IMR-90 (cell line): ENCODE measurements around the gene NME7. TPM values are rescaled to one million over a fixed set of nuclear protein-coding genes. Genes with fewer than 3 reads are reported as not detected.

ENCODE experiments used
- ATAC-seq: fragments of 200-7000 bp; cut with Tn5 transposase; 2 replicates; pipeline ENCODE4 v1.9.1; 2020; ENCODE audit warnings: low read depth, mild to moderate bottlenecking, moderate library complexity
- BruUV-seq: library from RNA; stranded (reverse); fragments of 400-500 nt; replicated peaks from 2 replicates; lab custom pipeline; 2021; lab: Mats Ljungman, UMichigan
- CTCF ChIA-PET: fragments of 300-600 bp; formaldehyde crosslinking; extraction: SDS; loops from one replicate; lab custom pipeline; 2021; ENCODE audit warnings: antibody characterized with exemption; lab: Yijun Ruan, JAX
- POLR2A ChIA-PET: fragments of 300-600 bp; sonication (Branson Sonifier 250); formaldehyde crosslinking; loops from one replicate; lab custom pipeline; 2022; ENCODE audit warnings: antibody characterized with exemption; ENCODE audit not compliant: unreplicated experiment; lab: Charles Lee
- DNase-seq: peaks from one replicate; pipeline ENCODE4 v3.0.0; 2013
- H2AFZ ChIP-seq: replicated peaks from 2 replicates; pipeline ENCODE3; 2013; ENCODE audit warnings: low read length, mild to moderate bottlenecking; ENCODE audit not compliant: poor library complexity
- H2AK5ac ChIP-seq: 2 replicates; pipeline ENCODE4 v1.6.1; 2013; ENCODE audit warnings: low read depth, low read length, inconsistent platforms
- H2AK9ac ChIP-seq: replicated peaks from 2 replicates; pipeline ENCODE3; 2013; ENCODE audit warnings: mild to moderate bottlenecking, low read depth, low read length, moderate library complexity; ENCODE audit not compliant: poor library complexity
- H2BK120ac ChIP-seq: 2 replicates; pipeline ENCODE4 v1.6.1; 2013; ENCODE audit warnings: low read depth, low read length, inconsistent platforms
- H2BK15ac ChIP-seq: 3 replicates; pipeline ENCODE4 v1.6.1; 2013; ENCODE audit warnings: low read depth, low read length, inconsistent platforms
- H2BK20ac ChIP-seq: 2 replicates; pipeline ENCODE4 v1.6.1; 2013; ENCODE audit warnings: low read depth, mild to moderate bottlenecking, inconsistent platforms, low read length, moderate library complexity
- H2BK5ac ChIP-seq: 2 replicates; pipeline ENCODE4 v1.6.1; 2013; ENCODE audit warnings: mild to moderate bottlenecking, low read depth, low read length, inconsistent platforms; ENCODE audit not compliant: poor library complexity, severe bottlenecking
- H3K14ac ChIP-seq: replicated peaks from 2 replicates; pipeline ENCODE4 v1.6.1; 2013; ENCODE audit warnings: low read depth, low read length, inconsistent platforms
- H3K18ac ChIP-seq: 2 replicates; pipeline ENCODE4 v1.6.1; 2013; ENCODE audit warnings: low read depth, low read length, control low read depth
- H3K23ac ChIP-seq: 2 replicates; pipeline ENCODE4 v1.6.1; 2013; ENCODE audit warnings: low read depth, low read length, inconsistent platforms
- H3K27ac ChIP-seq: 2 replicates; pipeline ENCODE4 v1.5.1; 2013; ENCODE audit warnings: mild to moderate bottlenecking, control low read depth, low read length; ENCODE audit not compliant: insufficient read depth
- H3K27me3 ChIP-seq: 2 replicates; pipeline ENCODE4 v1.6.1; 2013; ENCODE audit warnings: low read length; ENCODE audit not compliant: control insufficient read depth, insufficient read depth
- H3K36me3 ChIP-seq: 2 replicates; pipeline ENCODE4 v1.6.1; 2013; ENCODE audit warnings: low read length, mixed read lengths; ENCODE audit not compliant: control insufficient read depth, insufficient read depth
- H3K4ac ChIP-seq: 2 replicates; pipeline ENCODE4 v1.6.1; 2013; ENCODE audit warnings: low read depth, low read length, inconsistent platforms
- H3K4me1 ChIP-seq: 2 replicates; pipeline ENCODE4 v1.6.1; 2013; ENCODE audit warnings: low read length, mixed read lengths; ENCODE audit not compliant: control insufficient read depth, insufficient read depth
- H3K4me2 ChIP-seq: 2 replicates; pipeline ENCODE4 v1.6.1; 2013; ENCODE audit warnings: low read depth, mild to moderate bottlenecking, control low read depth, low read length, moderate library complexity
- H3K4me3 ChIP-seq: 2 replicates; pipeline ENCODE4 v1.5.1; 2013; ENCODE audit warnings: low read depth, mild to moderate bottlenecking, control low read depth, low read length, moderate library complexity; ENCODE audit not compliant: insufficient read depth
- H3K56ac ChIP-seq: 2 replicates; pipeline ENCODE4 v1.6.1; 2013; ENCODE audit warnings: low read length, inconsistent platforms; ENCODE audit not compliant: insufficient read depth; ENCODE audit errors: extremely low read depth
- H3K79me1 ChIP-seq, 2 experiments: 2 replicates each; pipeline ENCODE4 v1.6.1; 2013; ENCODE audit warnings: low read length in 2 of 2, inconsistent platforms in 1 of 2, low read depth in 1 of 2
- H3K9ac ChIP-seq: 2 replicates; pipeline ENCODE4 v1.6.1; 2013; ENCODE audit warnings: low read depth, low read length, control low read depth
- H3K9me1 ChIP-seq: 2 replicates; pipeline ENCODE4 v1.6.1; 2013; ENCODE audit warnings: low read length, inconsistent platforms; ENCODE audit not compliant: insufficient read depth
- H3K9me3 ChIP-seq: 2 replicates; pipeline ENCODE4 v1.6.1; 2013; ENCODE audit warnings: low read length; ENCODE audit not compliant: control insufficient read depth, insufficient read depth
- H4K20me1 ChIP-seq: 2 replicates; pipeline ENCODE4 v1.6.1; 2013; ENCODE audit warnings: low read length, inconsistent platforms; ENCODE audit not compliant: insufficient read depth
- H4K5ac ChIP-seq: 2 replicates; pipeline ENCODE4 v1.6.1; 2013; ENCODE audit warnings: mild to moderate bottlenecking, low read depth, low read length, control low read depth
- H4K8ac ChIP-seq, 2 experiments: 2 replicates each; pipeline ENCODE4 v1.6.1; 2013; ENCODE audit warnings: low read depth in 2 of 2, low read length in 2 of 2, control low read depth in 1 of 2, inconsistent platforms in 1 of 2
- H4K91ac ChIP-seq: 2 replicates; pipeline ENCODE4 v1.6.1; 2013; ENCODE audit warnings: low read depth, low read length, inconsistent platforms; ENCODE audit not compliant: insufficient read depth
- BHLHE40 ChIP-seq: fragments of 150-350 bp; IDR thresholded peaks from 2 replicates; pipeline ENCODE4 v1.6.1; 2016; ENCODE audit warnings: mild to moderate bottlenecking, low read depth, low read length
- CHD1 ChIP-seq: IDR thresholded peaks from 2 replicates; pipeline ENCODE4 v1.6.1; 2012; ENCODE audit warnings: low read depth, low read length, improper control_type of control experiment
- MAFK ChIP-seq: IDR thresholded peaks from 2 replicates; pipeline ENCODE4 v1.6.1; 2012; ENCODE audit warnings: low read depth, low read length, improper control_type of control experiment
- POLR2A ChIP-seq: IDR thresholded peaks from 2 replicates; pipeline ENCODE4 v1.6.1; 2012; ENCODE audit warnings: mild to moderate bottlenecking, low read depth, low read length
- RCOR1 ChIP-seq: IDR thresholded peaks from 2 replicates; pipeline ENCODE4 v1.6.1; 2012; ENCODE audit warnings: mild to moderate bottlenecking, low read length, improper control_type of control experiment; ENCODE audit not compliant: insufficient replicate concordance
- RFX5 ChIP-seq: IDR thresholded peaks from 2 replicates; pipeline ENCODE4 v1.8.0; 2012; ENCODE audit warnings: low read depth, mild to moderate bottlenecking, low read length, moderate library complexity
- WGBS, 2 experiments: methylation state at CpG; one replicate each; pipeline versions ENCODE4 v1.1.5 to v1.1.7; 2013; ENCODE audit warnings: missing lambda C conversion rate in 2 of 2; ENCODE audit not compliant: insufficient read length in 1 of 2; ENCODE audit errors: extremely low coverage in 2 of 2; 5-methylcytosine and 5-hydroxymethylcytosine counted together
- dilution Hi-C: fragments of 300-500 bp; cut with HindIII; formaldehyde crosslinking; loops from one replicate; pipeline ENCODE4 v1.14.3; 2018; ENCODE audit warnings: low sequenced_read_pairs; ENCODE audit not compliant: unreplicated experiment
- in situ Hi-C: fragments of 300-500 bp; cut with MboI; formaldehyde crosslinking; loops from 3 replicates; pipeline ENCODE4 v1.14.3; 2019; ENCODE audit warnings: low sequenced_read_pairs, inconsistent platforms, mixed read lengths
- intact Hi-C: fragments of 100-400 bp; cut with micrococcal nuclease; formaldehyde crosslinking; loops from 2 replicates; pipeline ENCODE4 v1.10.0; 2022
- polyA plus RNA-seq, 3 experiments: library from polyadenylated mRNA; depleted of rRNA; stranded (reverse); fragments of >200 nt; gene quantifications; 2 replicates each; pipeline ENCODE4 v1.2.3, GENCODE V29; 2012; ENCODE audit warnings: low replicate concordance in 1 of 3
- total RNA-seq: library from RNA; depleted of rRNA; stranded (reverse); fragments of >200 nt; gene quantifications from 2 replicates; pipeline ENCODE4 v1.2.3, GENCODE V29; 2012
- TF ChIP-seq, protein P1 (sequence below): conservative IDR thresholded peaks from 2 replicates; pipeline ENCODE4 v1.5.1; 2012; ENCODE audit warnings: mild to moderate bottlenecking, low read depth, low read length, improper control_type of control experiment

The NME7 gene
- total and polyA plus RNA-seq, 2 of the 4 experiments (the other 2 are of a cell fraction) = 18.3 to 22.4 TPM

DNA sequence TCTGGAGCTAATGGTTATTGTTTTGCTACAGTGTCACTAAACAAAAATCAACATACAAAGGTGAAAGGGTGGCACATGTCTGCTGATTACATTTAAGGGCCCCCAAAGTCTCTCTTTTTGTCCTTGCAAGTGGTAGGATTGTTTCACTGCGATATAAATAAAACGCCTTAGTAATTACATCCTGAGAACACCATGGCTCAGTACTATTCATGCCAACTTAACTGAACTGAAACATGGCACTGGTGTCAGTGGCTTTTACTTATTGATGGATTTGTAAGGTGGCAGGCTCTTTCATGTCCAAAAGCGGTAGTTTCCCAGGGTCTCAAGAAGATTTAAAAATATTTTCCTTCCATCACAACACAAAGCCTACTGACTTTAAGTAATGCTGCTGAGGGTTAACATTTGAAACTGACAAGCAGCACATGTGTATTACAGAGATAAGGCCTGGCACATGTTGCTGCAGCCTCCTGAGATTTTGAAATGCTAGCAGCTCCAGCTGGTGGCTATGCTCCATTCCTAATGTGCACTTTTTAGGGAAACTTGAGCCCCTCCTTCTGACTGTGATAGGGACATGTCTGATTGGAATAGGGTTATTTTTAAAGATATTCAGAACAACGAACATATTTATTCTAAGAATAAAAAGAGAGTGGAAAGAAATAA, 174.3 kb downstream of the NME7 start:
- H3K9me1 ChIP-seq = no peaks in the 10 kb centered on the region
- in situ Hi-C loops = no loop called here

More for the DNA sequence above, 174.3 kb downstream of the NME7 start:
- POLR2A ChIA-PET = no interaction called here
- H3K9me3 ChIP-seq = no peaks in the 10 kb centered on the region
- CTCF ChIA-PET = interaction anchor here (0.6 to 1.1 kb wide), 3 partner anchors 15 to 155 kb away, joined by 4 read pairs; no protein-coding TSS in a partner anchor
- H2BK5ac ChIP-seq = no peak overlapping the region
- no peak overlapping the region for H3K4me3 ChIP-seq
- no peak overlapping the region for H2AK9ac ChIP-seq
- ATAC-seq = 0 out of 2 replicates have a peak, but pooled peaks have one; percentile 29
- peak; percentile 17 for DNase-seq
- H2AFZ ChIP-seq = no peak overlapping the region
- H3K4ac ChIP-seq = no peak overlapping the region
- no peak overlapping the region for H4K91ac ChIP-seq
- no peak overlapping the region for H3K27ac ChIP-seq
- no peak overlapping the region for H3K14ac ChIP-seq
- no peak overlapping the region for H2BK120ac ChIP-seq
- H4K20me1 ChIP-seq = no peaks in the 10 kb centered on the region
- no TSS peak for BruUV-seq
- H2BK20ac ChIP-seq = no peak overlapping the region
- no peak overlapping the region for H2BK15ac ChIP-seq
- H2AK5ac ChIP-seq = no peak overlapping the region
- no peak overlapping the region for H3K4me2 ChIP-seq
- H3K27me3 ChIP-seq = no peaks in the 10 kb centered on the region
- no CpG with 5 or more reads among the region's 4 CpGs for WGBS, 2 experiments
- TF ChIP-seq BHLHE40 = no peak
- no peak for TF ChIP-seq RFX5
- TF ChIP-seq, protein P1, sequence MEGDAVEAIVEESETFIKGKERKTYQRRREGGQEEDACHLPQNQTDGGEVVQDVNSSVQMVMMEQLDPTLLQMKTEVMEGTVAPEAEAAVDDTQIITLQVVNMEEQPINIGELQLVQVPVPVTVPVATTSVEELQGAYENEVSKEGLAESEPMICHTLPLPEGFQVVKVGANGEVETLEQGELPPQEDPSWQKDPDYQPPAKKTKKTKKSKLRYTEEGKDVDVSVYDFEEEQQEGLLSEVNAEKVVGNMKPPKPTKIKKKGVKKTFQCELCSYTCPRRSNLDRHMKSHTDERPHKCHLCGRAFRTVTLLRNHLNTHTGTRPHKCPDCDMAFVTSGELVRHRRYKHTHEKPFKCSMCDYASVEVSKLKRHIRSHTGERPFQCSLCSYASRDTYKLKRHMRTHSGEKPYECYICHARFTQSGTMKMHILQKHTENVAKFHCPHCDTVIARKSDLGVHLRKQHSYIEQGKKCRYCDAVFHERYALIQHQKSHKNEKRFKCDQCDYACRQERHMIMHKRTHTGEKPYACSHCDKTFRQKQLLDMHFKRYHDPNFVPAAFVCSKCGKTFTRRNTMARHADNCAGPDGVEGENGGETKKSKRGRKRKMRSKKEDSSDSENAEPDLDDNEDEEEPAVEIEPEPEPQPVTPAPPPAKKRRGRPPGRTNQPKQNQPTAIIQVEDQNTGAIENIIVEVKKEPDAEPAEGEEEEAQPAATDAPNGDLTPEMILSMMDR = no peak
- no peak for TF ChIP-seq POLR2A
- no peak for TF ChIP-seq RCOR1
- no peak for TF ChIP-seq CHD1
- no peak for TF ChIP-seq MAFK
- H3K36me3 ChIP-seq = no peaks in the 10 kb centered on the region
- no peak overlapping the region for H3K23ac ChIP-seq
- no peaks in the 10 kb centered on the region; a peak in 1 of 4 replicates for H3K79me1 ChIP-seq
- no peak overlapping the region for H3K56ac ChIP-seq
- intact Hi-C loops (no loop called here), dilution Hi-C loops (no loop called here)
- H3K18ac ChIP-seq = no peak overlapping the region
- no peak overlapping the region for H3K9ac ChIP-seq
- H3K4me1 ChIP-seq = 0 out of 2 replicates have a peak, but pooled peaks cover 2% of the 10 kb centered on the region
- no peak overlapping the region for H4K5ac ChIP-seq
- no peak overlapping the region for H4K8ac ChIP-seq
